Stimulated activated CD4-positive, alpha-beta T cell treated with anti-CD3 and anti-CD28 coated beads, Interleukin-1b, Interleukin-23, amount 100 ng/mL, for 4 hours (primary cell): ENCODE results near the gene JMY.
"Not testable (repeated sequence)": the region's sequence is repeated elsewhere in the genome, so short reads cannot be mapped to it uniquely, and the experiment has no call there.

Source experiments
- DNase-seq, 2 donors: peaks; one replicate each; pipeline ENCODE4 v3.0.0-alpha.2; 2020; ENCODE audit warnings: low read depth in 2 of 2

Gene JMY

GRCh38 chr5:79237740-79238560 is 2.0 kb downstream of the JMY start:
- no peak for DNase-seq

- DNase-seq = no peak
Observed at GRCh38 chr5:79240561-79240960, 4.6 kb downstream of the JMY start.

- no peak for DNase-seq
Observed at GRCh38 chr5:79241535-79241979, 5.6 kb downstream of the JMY start.

GRCh38 chr5:79242242-79243039 is 6.5 kb downstream of the JMY start:
- DNase-seq = no peak

- DNase-seq = no peak
Observed at GRCh38 chr5:79243224-79243623, 7.3 kb downstream of the JMY start.

- not testable (repeated sequence) for DNase-seq
Observed at GRCh38 chr5:79254067-79254466, 18.1 kb downstream of the JMY start.

DNA sequence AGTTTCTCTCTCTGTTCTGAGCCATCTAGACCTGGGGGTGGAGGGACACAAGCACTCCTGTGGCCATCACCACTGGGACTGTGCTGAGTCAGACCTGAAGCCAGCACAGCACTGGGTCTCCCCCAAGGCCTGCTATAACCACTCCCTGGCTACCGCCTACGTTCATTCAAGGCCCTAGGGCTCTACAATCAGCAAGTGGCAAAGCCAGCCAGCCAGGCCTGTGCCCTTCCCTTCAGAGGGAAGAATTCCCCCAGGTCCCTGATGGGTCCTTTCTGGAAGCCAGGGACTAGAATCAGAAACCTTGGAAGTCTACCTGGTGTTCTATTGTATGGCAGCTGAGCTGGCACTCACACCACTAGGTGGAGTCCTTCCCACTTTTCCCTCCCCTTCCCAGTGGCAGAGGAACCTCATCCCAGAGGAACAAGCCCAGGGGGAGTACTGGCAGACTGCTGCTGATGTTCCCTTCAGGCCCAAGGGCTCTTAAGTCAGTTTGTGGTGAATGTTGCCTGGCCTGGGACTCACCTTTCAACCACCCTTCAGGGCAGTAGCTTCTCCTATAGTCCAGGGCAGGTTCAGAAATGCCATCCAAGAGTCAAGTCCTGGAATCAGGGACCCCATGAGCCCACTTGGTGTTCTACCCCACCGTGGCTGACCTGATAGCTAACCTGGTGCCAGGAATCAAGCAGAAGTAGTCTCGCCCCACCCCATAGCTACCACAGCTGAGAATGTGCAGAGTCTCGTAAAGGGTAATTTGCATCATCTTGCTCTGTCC is 20.0 kb downstream of the JMY start:
- DNase-seq = no peak

- no peak for DNase-seq
Observed at GRCh38 chr5:79256563-79256962, 20.6 kb downstream of the JMY start.

DNA sequence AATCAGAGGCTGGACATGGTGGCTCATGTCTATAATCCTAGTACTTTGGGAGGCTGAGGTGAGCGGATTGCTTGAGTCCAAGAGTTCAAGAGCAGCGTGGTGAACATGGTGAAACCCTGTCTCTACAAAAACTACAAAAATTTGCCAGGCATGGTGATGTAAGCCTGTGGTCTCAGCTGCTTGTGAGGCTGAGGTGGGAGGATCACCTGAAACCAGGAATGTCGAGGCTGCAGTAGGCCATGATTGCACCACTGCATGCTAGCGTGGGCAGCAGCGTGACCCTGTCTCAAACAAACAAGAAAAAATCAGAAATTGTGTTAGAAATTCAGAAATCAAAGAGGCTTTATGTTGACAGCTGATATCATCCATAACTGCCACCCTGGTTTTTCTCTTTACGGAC is 21.4 kb downstream of the JMY start:
- DNase-seq = no peak

- DNase-seq = no peak
Observed at GRCh38 chr5:79258801-79259200, 22.9 kb downstream of the JMY start.

GRCh38 chr5:79259383-79259782 is 23.5 kb downstream of the JMY start:
- DNase-seq = no peak

GRCh38 chr5:79259810-79260209 is 23.9 kb downstream of the JMY start:
- no peak for DNase-seq

DNA sequence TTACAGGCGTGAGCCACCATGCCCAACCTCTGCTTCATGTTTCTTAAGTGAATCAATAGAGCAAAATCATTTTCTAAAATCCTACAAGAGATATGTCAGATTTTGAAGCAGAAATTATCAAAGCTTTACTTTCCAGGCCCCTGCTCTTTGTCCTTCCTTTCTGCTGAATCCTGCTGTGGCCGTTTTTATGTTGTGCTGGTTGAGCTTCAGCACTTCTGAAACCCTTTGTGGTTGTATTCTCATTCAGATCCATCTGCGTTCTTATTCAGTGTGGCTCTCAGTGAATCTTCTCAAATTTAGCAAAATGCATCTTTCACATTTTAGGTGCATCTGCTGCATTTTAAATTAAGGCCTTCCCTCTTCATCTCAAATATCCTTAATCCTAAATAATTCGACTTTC is 26.0 kb downstream of the JMY start:
- DNase-seq = no peak

DNA sequence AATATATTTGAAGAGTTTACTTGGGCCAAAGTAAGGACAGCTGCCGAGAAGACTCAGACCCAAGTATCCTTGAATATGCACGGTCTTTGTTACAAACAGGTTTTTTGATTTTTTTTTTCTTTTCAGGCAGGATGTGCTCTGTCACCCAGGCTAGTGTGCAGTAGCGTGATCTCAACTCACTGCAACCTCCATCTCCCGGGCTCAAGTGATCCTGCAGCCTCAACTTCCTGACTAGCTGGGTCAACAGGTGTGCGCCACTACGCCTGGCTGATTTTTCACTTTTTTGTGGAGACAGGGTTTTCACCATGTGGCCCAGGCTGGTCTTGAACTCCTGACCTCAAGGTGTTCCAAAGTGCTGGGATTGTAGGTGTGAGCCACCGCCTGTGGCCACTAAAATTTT is 27.4 kb downstream of the JMY start:
- no peak for DNase-seq

DNA sequence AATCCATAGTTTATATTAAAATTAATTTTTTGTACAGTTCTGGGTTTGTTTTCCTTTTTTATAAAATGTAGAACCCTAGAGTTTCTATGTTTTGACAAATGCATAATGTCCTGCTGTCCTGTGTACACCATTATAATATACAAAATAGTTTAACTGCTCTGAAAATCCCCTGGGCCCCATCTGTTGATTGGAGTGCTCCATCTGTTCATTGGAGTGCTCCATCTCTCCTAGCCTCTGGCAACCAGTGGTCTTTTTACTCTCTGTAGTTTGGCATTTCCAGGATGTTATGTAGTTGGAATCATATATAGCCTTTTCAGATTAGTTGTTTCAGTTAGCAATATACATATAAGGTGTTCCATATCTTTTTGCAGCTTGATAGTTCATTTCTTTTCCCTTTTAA is 31.2 kb downstream of the JMY start:
- no peak for DNase-seq

GRCh38 chr5:79269733-79270166 is 33.8 kb downstream of the JMY start:
- DNase-seq = no peak

GRCh38 chr5:79273341-79273740 is 37.4 kb downstream of the JMY start:
- no peak for DNase-seq

DNA sequence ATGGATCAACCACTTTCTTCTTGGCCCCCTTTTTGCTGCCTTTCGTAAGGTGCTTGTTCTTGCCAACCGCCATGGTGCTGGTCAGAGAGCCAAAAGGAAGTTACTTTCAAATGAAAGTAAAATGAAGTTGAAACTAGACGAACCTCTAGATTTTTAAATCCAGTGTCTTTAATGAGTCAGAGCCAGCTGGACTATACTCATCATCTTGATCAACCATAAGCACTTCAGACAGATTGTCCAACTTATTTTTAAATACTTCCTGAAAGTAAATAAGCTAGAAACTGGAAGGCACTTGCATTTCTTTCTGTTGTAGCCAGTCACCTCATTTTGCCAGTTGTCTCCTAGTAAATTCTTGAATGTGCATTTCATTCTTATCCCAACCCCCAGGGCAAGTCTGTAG is 48.9 kb downstream of the JMY start:
- DNase-seq = no peak

GRCh38 chr5:79285285-79285684 is 49.4 kb downstream of the JMY start:
- no peak for DNase-seq

- DNase-seq = no peak
Observed at GRCh38 chr5:79285833-79286232, 49.9 kb downstream of the JMY start.

GRCh38 chr5:79287380-79287779 is 51.4 kb downstream of the JMY start:
- no peak for DNase-seq

DNA sequence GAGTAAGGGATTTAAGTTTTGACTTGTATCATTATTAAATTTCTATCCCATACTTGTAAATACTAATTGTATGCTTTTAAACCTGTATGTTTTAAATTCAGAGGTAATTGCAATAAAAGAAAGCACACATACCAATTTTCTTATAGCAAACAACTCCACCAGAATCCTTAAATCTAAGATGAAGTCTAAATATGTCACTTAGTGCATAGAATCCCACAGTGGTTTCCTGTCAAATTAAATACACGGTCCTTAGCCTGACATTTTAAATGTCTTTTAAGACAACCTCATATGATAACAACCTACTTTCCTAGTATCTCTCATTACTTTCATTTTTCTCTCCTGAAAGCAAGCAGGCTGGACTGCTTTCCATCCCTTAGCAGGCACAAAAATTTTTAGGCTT is 52.0 kb downstream of the JMY start:
- DNase-seq = no peak
